Prostate gland (tissue), 2 donors: ENCODE measurements around the gene PSMF1. TPM values are rescaled to one million over a fixed set of nuclear protein-coding genes. Genes with fewer than 3 reads are reported as not detected.

Experiments
- DNase-seq: peaks from one replicate; pipeline ENCODE4 v3.0.0-alpha.2; 2019; ENCODE audit warnings: low spot score
- H3K27ac ChIP-seq, 2 donors: fragments of 200-600 bp; sonication (generic); 2 replicates each; pipeline ENCODE4 v1.5.1; 2017 to 2019
- H3K27me3 ChIP-seq: fragments of 200-600 bp; sonication (generic); replicated peaks from 2 replicates; pipeline ENCODE4 v1.5.1; 2019; ENCODE audit not compliant: insufficient read depth
- H3K36me3 ChIP-seq, 2 donors: fragments of 200-600 bp; sonication (generic); 1 replicate in 1 of 2; 2 replicates in 1 of 2; pipeline versions ENCODE4 v1.5.1 to v1.8.1; 2017 to 2019
- H3K4me1 ChIP-seq: fragments of 200-600 bp; sonication (generic); replicated peaks from 2 replicates; pipeline ENCODE4 v1.5.1; 2019
- H3K4me3 ChIP-seq, 2 donors: fragments of 200-600 bp; sonication (generic); 2 replicates each; pipeline ENCODE4 v1.5.1; 2017 to 2019
- H3K9me3 ChIP-seq: fragments of 200-600 bp; sonication (generic); 2 replicates; pipeline ENCODE4 v1.5.1; 2017
- POLR2A ChIP-seq: fragments of 450-650 bp; IDR thresholded peaks from one replicate; pipeline ENCODE4 v1.6.1; 2016; ENCODE audit warnings: antibody characterized with exemption, mild to moderate bottlenecking
- POLR2AphosphoS5 ChIP-seq: sonication (generic); formaldehyde crosslinking; IDR thresholded peaks from one replicate; pipeline ENCODE4 v1.6.1; 2017; ENCODE audit warnings: antibody characterized with exemption
- WGBS: methylation state at CpG from one replicate; pipeline ENCODE4 v1.1.5; 2018; 5-methylcytosine and 5-hydroxymethylcytosine counted together
- intact Hi-C: fragments of 100-400 bp; cut with DNase I; formaldehyde crosslinking; loops from one replicate; pipeline ENCODE4 v1.14.2; 2022
- total RNA-seq, 2 donors: library from RNA; depleted of rRNA; stranded (reverse); fragments of >200 nt; gene quantifications; one replicate each; pipeline ENCODE4 v1.1.0, GENCODE V29; 2016
- TF ChIP-seq, protein P1 (sequence below), 4 experiments: fragments of 200-600 bp in 2 of 4; fragments of 450-650 bp in 2 of 4; sonication (generic) in 2 of 4; IDR thresholded peaks; 1 replicate in 3 of 4; 2 replicates in 1 of 4; pipeline ENCODE4 v1.5.1; 2016 to 2019; ENCODE audit warnings: antibody characterized with exemption in 4 of 4, mild to moderate bottlenecking in 2 of 4, moderate library complexity in 2 of 4

The PSMF1 gene
- total RNA-seq, 2 donors from 2014 or later: 76.8 to 282 TPM

DNA sequence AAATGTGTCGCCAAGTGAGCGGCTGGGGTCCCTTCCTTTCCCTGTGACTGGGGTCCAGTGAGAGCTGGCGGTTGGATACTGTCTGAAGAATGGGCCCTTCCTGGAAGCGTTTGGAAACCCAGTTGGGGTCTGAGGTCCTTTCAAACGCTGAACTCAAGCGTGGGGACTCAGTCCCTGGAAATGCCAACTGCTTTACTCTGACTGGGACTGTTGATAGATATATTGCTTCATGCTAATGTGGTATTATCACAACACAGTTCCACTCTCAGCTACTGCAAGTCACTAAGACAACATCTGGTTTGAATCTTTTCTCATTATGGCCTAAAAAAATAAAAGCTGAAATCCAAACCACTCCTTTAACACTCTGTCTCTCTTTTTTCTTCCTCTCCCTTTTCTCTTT is 23.7 kb upstream of the PSMF1 start:
- no peak for TF ChIP-seq POLR2A
- no peak for TF ChIP-seq POLR2AphosphoS5
- TF ChIP-seq, protein P1, sequence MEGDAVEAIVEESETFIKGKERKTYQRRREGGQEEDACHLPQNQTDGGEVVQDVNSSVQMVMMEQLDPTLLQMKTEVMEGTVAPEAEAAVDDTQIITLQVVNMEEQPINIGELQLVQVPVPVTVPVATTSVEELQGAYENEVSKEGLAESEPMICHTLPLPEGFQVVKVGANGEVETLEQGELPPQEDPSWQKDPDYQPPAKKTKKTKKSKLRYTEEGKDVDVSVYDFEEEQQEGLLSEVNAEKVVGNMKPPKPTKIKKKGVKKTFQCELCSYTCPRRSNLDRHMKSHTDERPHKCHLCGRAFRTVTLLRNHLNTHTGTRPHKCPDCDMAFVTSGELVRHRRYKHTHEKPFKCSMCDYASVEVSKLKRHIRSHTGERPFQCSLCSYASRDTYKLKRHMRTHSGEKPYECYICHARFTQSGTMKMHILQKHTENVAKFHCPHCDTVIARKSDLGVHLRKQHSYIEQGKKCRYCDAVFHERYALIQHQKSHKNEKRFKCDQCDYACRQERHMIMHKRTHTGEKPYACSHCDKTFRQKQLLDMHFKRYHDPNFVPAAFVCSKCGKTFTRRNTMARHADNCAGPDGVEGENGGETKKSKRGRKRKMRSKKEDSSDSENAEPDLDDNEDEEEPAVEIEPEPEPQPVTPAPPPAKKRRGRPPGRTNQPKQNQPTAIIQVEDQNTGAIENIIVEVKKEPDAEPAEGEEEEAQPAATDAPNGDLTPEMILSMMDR (IDR thresholded peaks at IDR 0.05): no peak
- no peaks in the 10 kb centered on the region for H3K27me3 ChIP-seq
- no peak for DNase-seq
- no peaks in the 10 kb centered on the region for H3K36me3 ChIP-seq
- no peak overlapping the region for H3K4me3 ChIP-seq
- no peaks in the 10 kb centered on the region for H3K4me1 ChIP-seq
- no peaks in the 10 kb centered on the region for H3K9me3 ChIP-seq
- 70% methylated on average over 6 of the region's 6 CpGs for WGBS
- H3K27ac ChIP-seq: no peak overlapping the region
- intact Hi-C loops: no loop called here

DNA sequence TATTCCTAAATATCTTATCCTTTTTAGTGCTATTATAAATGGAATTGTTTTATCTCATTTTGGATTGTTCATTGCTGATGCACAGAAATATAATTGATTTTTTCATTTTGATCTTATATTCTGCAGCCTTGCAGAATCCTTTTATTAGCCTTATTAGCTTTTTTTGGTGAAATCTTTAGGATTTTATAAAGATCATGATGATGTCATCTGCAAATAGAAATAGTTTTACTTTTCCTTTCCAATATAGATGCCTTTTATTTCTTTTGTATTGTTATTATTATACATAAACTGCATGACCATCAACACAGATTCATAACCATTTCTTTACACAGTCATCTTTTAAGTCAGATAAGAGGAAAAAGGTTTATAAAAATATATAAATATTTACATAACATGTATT is 16.9 kb upstream of the PSMF1 start:
- Histone ChIP-seq H3K4me1 (no peaks in the 10 kb centered on the region), H3K4me3 (no peak overlapping the region), H3K27me3 (no peaks in the 10 kb centered on the region), H3K36me3 (no peaks in the 10 kb centered on the region), H3K27ac (no peak overlapping the region), H3K9me3 (no peaks in the 10 kb centered on the region)
- TF ChIP-seq, protein P1 (IDR thresholded peaks at IDR 0.05): no peak
- TF ChIP-seq POLR2A (no peak), POLR2AphosphoS5 (no peak)
- no peak for DNase-seq
- intact Hi-C loops: loop anchor here (10.0 kb wide), 1 partner anchor 287 kb away; no protein-coding TSS in a partner anchor

DNA sequence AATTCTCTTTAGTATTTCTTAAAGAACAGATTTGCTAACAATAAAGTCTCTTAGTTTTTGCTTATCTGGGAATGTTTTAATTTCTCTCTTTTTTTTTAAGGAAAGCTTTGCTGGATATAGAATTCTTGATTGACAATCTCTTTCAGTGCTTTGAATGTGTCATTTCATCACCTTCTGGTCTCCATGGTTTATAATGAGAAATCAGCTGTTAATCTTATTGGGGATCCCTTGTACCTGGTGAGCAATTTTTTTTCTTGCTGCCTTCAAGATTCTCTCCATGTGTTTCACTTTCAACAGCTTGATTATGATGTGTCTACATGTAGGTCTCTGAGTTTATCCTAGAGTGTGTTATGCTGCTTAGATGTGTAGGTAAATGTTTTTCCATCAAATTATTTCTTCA is 16.4 kb upstream of the PSMF1 start:
- DNase-seq: no peak

DNA sequence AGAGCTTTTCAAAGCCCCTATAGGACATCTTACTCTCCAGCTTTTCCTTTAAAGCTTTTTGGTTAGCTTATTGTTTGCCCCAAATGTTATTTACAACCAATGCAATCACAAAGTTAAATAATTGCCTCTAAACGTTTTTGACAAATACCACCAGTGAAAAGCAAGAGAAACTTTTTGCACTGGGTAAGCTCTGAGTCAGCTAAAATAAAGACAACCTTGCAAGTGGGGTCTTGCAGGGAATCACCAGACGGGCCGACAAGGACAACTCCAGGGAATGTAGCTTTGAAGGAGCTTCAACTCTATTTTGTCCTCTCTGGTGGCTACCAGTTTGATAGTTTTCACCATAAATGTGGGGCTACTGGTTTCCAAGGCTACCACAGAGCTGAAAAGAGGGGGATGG is 14.7 kb upstream of the PSMF1 start:
- 48% methylated on average over 3 of the region's 3 CpGs for WGBS
- H3K27me3 ChIP-seq: no peaks in the 10 kb centered on the region
- no peak for TF ChIP-seq POLR2A
- TF ChIP-seq, protein P1 (IDR thresholded peaks at IDR 0.05): no peak
- TF ChIP-seq POLR2AphosphoS5: no peak
- H3K36me3 ChIP-seq: no peaks in the 10 kb centered on the region
- no peak overlapping the region for H3K27ac ChIP-seq
- DNase-seq: no peak
- H3K4me3 ChIP-seq: no peak overlapping the region
- no peaks in the 10 kb centered on the region for H3K4me1 ChIP-seq
- H3K9me3 ChIP-seq: no peaks in the 10 kb centered on the region
- intact Hi-C loops: loop anchor here (10.0 kb wide), 1 partner anchor 289 kb away; no protein-coding TSS in a partner anchor

More for the DNA sequence above, 16.4 kb upstream of the PSMF1 start:
- H3K4me1 ChIP-seq: no peaks in the 10 kb centered on the region
- no peaks in the 10 kb centered on the region for H3K36me3 ChIP-seq
- no peak overlapping the region for H3K27ac ChIP-seq
- no peak for TF ChIP-seq POLR2AphosphoS5
- TF ChIP-seq POLR2A: no peak
- intact Hi-C loops: loop anchor here (10.0 kb wide), 1 partner anchor 287 kb away; no protein-coding TSS in a partner anchor
- no peaks in the 10 kb centered on the region for H3K27me3 ChIP-seq
- no peak overlapping the region for H3K4me3 ChIP-seq
- H3K9me3 ChIP-seq: no peaks in the 10 kb centered on the region

DNA sequence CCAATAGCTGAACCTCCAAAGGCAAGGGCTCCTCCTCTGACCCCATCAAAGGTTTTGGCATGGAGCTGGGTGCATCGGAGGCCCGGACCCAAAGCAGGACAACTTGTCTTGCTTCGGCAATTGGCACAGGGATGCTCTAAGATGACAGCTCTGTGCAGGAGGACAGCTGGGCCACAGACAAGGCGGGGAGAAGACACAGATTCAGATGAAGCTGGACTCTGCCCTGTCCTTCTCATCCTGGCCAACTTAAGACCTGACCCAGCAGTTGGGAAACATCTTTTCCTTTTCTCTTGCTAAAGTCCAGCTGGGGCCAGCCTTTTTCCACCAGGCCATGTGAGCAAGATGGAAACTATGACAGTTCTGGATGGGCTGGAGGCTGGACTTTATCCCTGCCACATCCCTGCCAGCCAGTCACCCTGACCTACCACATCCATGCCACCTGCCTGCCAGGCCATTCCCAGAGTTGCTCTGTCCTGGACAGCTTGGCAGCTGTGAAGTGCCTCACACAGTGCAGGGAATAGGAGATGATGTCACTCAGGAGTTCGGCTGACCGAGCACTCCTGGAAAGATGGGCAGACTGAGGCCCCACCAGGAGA is 12.7 kb upstream of the PSMF1 start:
- Histone ChIP-seq H3K36me3 (no peaks in the 10 kb centered on the region), H3K27ac (no peak overlapping the region), H3K4me1 (no peaks in the 10 kb centered on the region), H3K4me3 (no peak overlapping the region), H3K9me3 (no peaks in the 10 kb centered on the region), H3K27me3 (no peaks in the 10 kb centered on the region)
- DNase-seq: no peak
- TF ChIP-seq POLR2A: no peak
- no peak for TF ChIP-seq POLR2AphosphoS5
- TF ChIP-seq, protein P1 (IDR thresholded peaks at IDR 0.05): no peak
- 70% methylated on average over 6 of the region's 6 CpGs for WGBS
- intact Hi-C loops: loop anchor here (10.0 kb wide), 1 partner anchor 291 kb away; no protein-coding TSS in a partner anchor
